LNCAP (cell line): Measurements from ENCODE around the gene GPC5.

ENCODE experiments used
- TF ChIP-seq, protein P1 (sequence below): fragments of 450-650 bp; IDR thresholded peaks from 2 replicates; pipeline ENCODE4 v1.5.1; 2017; ENCODE audit warnings: mild to moderate bottlenecking

The GPC5 gene

DNA sequence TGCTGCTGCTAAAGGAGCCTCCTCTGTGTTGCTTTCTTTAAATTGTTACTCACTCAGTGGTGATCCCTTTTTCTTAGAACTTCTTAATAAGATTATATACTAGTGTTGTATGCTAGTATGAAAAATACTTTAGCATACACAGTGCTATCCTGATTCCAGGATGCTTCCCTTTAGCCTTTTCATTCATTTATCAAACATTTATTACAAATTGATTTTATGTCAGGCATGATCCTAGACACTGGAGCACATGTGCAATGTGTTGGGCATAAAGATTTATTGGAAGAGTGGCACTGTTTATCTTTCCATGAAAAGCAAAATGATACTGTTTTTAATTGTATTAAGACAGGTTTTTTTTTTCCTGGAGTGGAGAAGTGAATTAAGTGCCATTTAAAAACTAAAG lies 249.6 kb downstream of the GPC5 start:
- TF ChIP-seq, protein P1, sequence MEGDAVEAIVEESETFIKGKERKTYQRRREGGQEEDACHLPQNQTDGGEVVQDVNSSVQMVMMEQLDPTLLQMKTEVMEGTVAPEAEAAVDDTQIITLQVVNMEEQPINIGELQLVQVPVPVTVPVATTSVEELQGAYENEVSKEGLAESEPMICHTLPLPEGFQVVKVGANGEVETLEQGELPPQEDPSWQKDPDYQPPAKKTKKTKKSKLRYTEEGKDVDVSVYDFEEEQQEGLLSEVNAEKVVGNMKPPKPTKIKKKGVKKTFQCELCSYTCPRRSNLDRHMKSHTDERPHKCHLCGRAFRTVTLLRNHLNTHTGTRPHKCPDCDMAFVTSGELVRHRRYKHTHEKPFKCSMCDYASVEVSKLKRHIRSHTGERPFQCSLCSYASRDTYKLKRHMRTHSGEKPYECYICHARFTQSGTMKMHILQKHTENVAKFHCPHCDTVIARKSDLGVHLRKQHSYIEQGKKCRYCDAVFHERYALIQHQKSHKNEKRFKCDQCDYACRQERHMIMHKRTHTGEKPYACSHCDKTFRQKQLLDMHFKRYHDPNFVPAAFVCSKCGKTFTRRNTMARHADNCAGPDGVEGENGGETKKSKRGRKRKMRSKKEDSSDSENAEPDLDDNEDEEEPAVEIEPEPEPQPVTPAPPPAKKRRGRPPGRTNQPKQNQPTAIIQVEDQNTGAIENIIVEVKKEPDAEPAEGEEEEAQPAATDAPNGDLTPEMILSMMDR: no peak

DNA sequence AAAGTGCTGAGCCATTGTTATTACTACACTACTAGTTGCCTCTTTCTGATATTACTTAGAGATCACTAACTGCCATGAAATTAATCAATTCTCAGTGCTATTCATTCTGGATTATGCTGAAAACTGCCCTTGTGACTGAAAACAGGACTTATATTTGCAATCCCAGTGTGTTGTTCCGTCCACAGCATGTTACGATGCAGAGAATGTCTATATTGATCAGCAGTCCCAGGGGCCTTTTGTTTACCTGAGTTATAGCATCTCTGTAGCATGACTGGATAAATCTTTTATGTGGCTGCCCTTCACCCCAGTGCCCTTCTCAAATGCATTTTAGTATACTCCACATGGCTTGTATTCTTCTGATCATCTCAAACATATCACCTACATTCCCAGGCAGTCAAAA lies 251.0 kb downstream of the GPC5 start:
- TF ChIP-seq, protein P1: no peak

DNA sequence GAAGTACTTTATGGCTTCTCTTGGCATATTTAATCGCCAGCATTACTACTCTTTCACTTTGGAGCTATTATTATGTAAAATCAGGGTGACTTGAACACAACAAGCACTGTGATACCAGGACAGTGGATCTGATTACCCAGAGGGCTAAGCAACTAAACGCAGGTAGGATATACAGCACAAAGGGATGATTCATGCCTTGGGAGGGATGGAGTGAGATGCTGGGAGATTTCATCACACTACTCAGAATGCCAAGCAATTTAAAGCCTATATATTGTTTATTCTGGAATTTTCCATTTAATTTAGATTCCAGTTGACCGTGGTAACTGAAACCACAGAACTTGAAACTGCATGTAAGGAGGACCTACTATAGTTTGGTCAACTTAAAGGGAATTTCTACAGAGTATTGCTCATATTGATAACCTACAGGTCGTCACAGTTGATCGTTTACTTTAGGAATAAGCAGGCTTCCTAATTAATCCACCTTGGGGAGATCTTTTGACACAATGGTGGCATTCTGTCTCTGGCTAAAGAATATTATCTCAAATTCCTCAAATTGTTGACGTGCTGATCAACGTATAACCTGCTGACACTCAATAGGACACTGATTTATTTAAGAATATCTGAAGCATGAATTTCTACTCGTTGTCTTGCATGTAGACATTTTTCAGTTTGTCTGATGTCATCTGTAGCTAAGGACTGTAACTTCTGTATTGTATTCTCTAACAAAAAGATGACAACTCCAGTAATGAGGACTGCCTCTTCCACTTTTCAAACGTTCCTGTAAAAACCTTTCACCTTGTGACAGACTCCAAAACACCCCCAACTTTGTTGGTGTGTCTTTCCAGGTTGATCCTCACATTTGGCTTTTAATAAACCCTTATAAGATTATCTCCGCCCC lies 254.2 kb downstream of the GPC5 start:
- TF ChIP-seq, protein P1: no peak

DNA sequence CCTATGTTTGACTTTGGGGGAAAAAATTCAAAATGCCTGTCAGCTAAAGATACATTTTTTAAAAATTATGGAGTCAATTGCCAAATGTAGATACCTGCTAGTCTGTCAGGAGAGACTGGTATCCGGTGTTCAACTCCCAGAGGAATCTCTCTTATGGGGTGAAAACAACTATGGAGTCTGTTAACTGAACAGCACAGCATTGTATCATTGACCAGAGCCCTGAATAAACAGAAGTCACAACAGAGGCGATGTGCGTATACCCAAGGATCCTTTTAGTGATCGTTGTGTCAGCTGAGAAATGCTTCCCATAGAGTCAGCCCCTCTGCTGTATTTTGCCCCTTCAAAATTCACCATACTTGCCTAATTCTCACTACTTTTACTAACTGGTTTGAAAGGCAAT lies 257.3 kb downstream of the GPC5 start:
- TF ChIP-seq, protein P1: no peak

DNA sequence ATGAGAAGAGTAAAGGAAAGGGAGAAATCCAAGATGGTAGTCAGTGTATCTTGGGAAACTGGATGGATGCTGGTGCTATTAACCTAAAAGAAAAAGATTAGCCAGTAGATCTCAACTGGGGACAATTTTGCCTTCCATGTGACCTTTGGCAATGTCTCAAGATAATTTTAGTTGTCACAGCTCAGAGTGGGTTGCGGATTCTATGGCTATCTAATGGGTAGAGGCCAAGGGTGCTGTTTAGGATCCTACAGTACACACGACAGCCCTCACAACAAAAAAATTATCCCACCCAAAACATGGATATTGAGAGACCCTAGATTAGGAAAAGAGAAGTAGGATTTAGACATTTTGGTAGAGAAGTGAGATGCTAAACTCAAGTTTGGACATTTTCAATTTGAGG lies 258.9 kb downstream of the GPC5 start:
- TF ChIP-seq, protein P1: no peak

DNA sequence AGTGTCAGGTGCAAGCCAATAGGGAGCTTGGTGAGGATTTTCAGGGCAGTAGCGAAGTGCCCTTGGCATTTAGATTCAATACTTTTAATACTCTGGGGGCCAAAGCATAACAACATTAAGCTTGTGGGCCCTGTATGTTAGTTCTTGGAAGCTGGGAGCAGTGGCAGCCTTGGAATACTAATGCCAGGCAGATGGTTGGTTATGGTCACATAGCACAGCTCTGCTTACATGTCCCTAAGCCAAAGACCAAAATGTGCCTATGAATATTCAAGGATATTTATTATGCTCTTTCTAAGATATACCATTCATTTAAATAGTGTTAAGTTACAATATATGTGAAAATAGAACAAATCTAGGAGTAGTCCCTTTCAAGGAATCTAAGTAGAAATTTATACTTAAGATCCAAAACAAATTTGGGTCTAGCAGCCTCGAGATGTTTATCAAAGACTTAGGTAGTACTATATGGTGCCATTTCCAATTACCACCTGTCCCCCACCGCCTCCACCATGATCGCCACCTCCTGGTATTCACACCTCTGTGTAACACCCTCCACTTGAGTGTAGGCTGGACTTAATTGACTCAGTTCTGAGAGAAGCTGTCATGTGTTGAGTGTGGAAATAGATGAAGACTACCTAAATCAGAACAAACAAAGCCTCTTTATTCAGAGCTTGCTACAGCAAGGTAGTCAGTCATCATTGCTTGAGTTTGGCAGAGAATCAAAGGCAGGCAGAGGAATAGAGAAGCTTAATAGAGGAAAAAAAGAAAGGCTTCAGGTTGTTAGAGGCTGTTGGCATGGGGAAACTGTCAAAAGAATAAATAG lies 261.0 kb downstream of the GPC5 start:
- TF ChIP-seq, protein P1: no peak

DNA sequence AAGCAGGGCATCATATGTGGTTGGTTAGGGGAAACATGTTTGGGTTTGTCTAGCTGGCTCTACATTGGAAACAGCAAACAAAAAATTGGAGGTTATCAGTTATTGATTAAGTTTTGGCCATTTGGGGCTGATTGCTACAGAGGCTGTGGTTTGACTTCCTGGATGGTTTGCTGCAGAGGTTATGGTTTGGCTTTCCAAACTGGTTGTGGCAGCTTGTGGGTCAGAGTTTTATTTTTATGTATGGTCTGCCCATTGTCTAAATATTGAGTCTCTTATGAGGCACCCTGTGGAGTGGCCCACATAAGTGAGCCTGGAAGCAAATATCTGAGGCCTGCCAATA lies 261.6 kb downstream of the GPC5 start:
- TF ChIP-seq, protein P1: no peak
